ENCODE results near the gene STATH.

DNA sequence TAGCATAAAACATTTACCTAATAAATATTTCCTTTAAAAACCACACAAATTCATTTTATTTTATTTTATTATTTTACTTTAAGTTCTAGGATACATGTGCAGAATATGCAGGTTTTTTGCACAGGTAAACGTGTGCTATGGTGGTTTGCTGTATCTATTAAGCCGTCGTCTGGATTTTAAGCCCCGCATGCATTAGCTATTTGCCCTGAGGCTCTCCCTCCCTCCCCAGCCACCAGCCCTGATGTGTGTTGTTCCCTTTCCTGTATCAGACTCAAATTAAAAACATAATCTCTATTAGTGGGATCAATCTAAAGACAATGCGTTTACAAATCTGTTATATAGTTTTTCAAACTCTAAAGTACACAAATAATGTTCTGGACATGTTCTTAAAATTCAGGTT, 31.2 kb downstream of the STATH start:
- TF ChIP-seq GATA2 (IDR thresholded peaks at IDR 0.05; ENCODE audit: low read depth, low read length) (no peak), GATA3 (IDR thresholded peaks at IDR 0.05; ENCODE audit: low read depth, low read length) (no peak)
